GM18508 (cell line): ENCODE data around the gene SEZ6.

Experiments used
- ATAC-seq: cut with Tn5 transposase; IDR thresholded peaks from one replicate; pipeline ENCODE4 v1.9.1; 2021; ENCODE audit warnings: moderate number of reproducible peaks; ENCODE audit not compliant: insufficient read depth, unreplicated experiment

The SEZ6 gene

GRCh38 chr17:29037739-29038084 is 31.9 kb upstream of the SEZ6 start:
- ATAC-seq, result no peak

- no peak for ATAC-seq
Measured at GRCh38 chr17:29036584-29036983, 30.8 kb upstream of the SEZ6 start.

GRCh38 chr17:29034510-29034909 is 28.7 kb upstream of the SEZ6 start:
- no peak for ATAC-seq

- no peak for ATAC-seq
Measured at GRCh38 chr17:29032857-29033197, 27.0 kb upstream of the SEZ6 start.

- no peak for ATAC-seq
Measured at GRCh38 chr17:29032013-29032856, 26.4 kb upstream of the SEZ6 start.

- no peak for ATAC-seq
Measured at GRCh38 chr17:29031488-29031887, 25.7 kb upstream of the SEZ6 start.

- ATAC-seq, result no peak
Measured at GRCh38 chr17:29024316-29024952, 18.6 kb upstream of the SEZ6 start.

GRCh38 chr17:29022074-29022473 is 16.2 kb upstream of the SEZ6 start:
- no peak for ATAC-seq

GRCh38 chr17:29021226-29021625 is 15.4 kb upstream of the SEZ6 start:
- no peak for ATAC-seq

GRCh38 chr17:29020576-29020975 is 14.7 kb upstream of the SEZ6 start:
- no peak for ATAC-seq

GRCh38 chr17:29019475-29020181 is 13.8 kb upstream of the SEZ6 start:
- no peak for ATAC-seq

GRCh38 chr17:29018788-29019474 is 13.1 kb upstream of the SEZ6 start:
- no peak for ATAC-seq

GRCh38 chr17:29016345-29017210 is 10.7 kb upstream of the SEZ6 start:
- ATAC-seq, result no peak

GRCh38 chr17:29014716-29015115 is 8.9 kb upstream of the SEZ6 start:
- no peak for ATAC-seq

GRCh38 chr17:29012535-29012934 is 6.7 kb upstream of the SEZ6 start:
- ATAC-seq, result no peak

- ATAC-seq, result no peak
Measured at GRCh38 chr17:29010586-29010985, 4.8 kb upstream of the SEZ6 start.

- no peak for ATAC-seq
Measured at GRCh38 chr17:29010129-29010528, 4.3 kb upstream of the SEZ6 start.

- ATAC-seq, result no peak
Measured at GRCh38 chr17:29008591-29008990, 2.8 kb upstream of the SEZ6 start.

- no peak for ATAC-seq
Measured at GRCh38 chr17:29007860-29008455, 2.1 kb upstream of the SEZ6 start.

- ATAC-seq, result no peak
Measured at GRCh38 chr17:29007456-29007855, 1.6 kb upstream of the SEZ6 start.
